ENCODE results near the gene OR52H1. TPM values are rescaled to one million over a fixed set of nuclear protein-coding genes. Genes with fewer than 3 reads are reported as not detected.

Gene OR52H1
- total RNA-seq, 4 donors from 2014 or later: 2.1 to 13.8 (median 2.1) TPM; not detected in 1

DNA sequence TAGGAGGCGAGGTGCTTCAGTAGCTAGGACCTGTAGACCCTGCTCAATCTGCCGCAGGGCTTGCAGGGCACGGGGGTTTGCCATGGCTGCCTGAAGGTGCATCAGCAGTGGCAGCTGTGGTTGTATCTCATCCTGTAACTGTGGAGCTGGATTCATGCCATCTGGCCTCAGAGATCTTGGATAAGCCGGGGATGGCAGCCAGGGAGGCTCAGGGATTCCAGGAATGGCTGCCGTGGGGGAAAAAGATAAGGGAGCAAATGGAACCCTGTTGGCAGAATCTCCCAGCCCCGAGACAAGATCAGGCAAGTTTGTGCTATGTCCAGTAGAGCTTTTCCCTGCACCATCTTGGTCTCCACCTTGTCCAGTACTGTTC is 40.4 kb downstream of the OR52H1 start:
- intact Hi-C loops (cut with DNase I; ENCODE audit: low total_unique reads): no loop called here
- Histone ChIP-seq H3K27me3 (no peaks in the 10 kb centered on the region), H3K9me3 (no peaks in the 10 kb centered on the region), H3K36me3 (no peaks in the 10 kb centered on the region), H3K4me3 (no peak overlapping the region), H3K27ac (no peak overlapping the region), H3K4me1 (no peaks in the 10 kb centered on the region)
- no peak for DNase-seq
- TF ChIP-seq CTCF (IDR thresholded peaks at IDR 0.05) (no peak), POLR2A (IDR thresholded peaks at IDR 0.05) (no peak)

GRCh38 chr11:5507177-5507932 is 41.0 kb downstream of the OR52H1 start:
- TF ChIP-seq CTCF (IDR thresholded peaks at IDR 0.05) (no peak), POLR2A (IDR thresholded peaks at IDR 0.05) (no peak)
- intact Hi-C loops (cut with DNase I; ENCODE audit: low total_unique reads): no loop called here

DNA sequence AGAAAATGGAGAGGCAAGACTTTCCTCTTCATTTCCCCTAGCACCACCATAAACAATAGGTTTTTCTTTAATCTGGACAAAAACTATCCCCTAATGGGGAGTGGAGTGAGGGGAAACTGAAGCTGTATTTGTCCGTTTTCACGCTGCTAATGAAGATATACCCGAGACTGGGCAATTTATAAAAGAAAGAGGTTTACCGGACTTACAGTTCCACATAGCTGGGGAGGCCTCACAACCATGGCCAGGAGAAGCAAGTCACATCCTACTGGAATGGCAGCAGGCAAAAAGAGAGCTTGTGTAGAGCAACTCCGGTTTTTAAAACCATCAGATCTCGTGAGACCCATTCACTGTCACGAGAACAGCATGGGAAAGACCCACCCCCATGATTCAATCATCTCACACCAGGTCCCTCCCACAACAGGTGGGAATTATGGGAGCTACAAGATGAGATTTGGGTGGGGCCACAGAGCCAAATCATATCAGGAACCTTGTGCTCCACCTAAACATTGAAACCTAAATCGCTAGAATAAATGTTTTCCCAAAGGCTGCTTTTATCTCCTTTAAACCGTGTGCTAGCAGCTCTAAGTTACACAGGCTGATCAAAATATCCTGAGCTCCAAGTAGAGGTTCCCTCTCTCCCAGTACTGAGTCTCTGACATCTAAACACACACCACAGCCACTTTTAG is 42.8 kb downstream of the OR52H1 start:
- no peak overlapping the region for H3K27ac ChIP-seq
- no peaks in the 10 kb centered on the region for H3K9me3 ChIP-seq
- no peak overlapping the region for H3K4me3 ChIP-seq
- no peak for DNase-seq
- H3K27me3 ChIP-seq: no peaks in the 10 kb centered on the region
- intact Hi-C loops (cut with DNase I; ENCODE audit: low total_unique reads): no loop called here
- H3K36me3 ChIP-seq: no peaks in the 10 kb centered on the region
- TF ChIP-seq CTCF (IDR thresholded peaks at IDR 0.05) (no peak), POLR2A (IDR thresholded peaks at IDR 0.05) (no peak)
- H3K4me1 ChIP-seq: no peaks in the 10 kb centered on the region

More at GRCh38 chr11:5507177-5507932, 41.0 kb downstream of the OR52H1 start:
- Histone ChIP-seq H3K27ac (no peak overlapping the region), H3K9me3 (no peaks in the 10 kb centered on the region), H3K4me3 (no peak overlapping the region), H3K4me1 (no peaks in the 10 kb centered on the region), H3K27me3 (no peaks in the 10 kb centered on the region), H3K36me3 (no peaks in the 10 kb centered on the region)
- DNase-seq: no peak

GRCh38 chr11:5504403-5504921 is 43.9 kb downstream of the OR52H1 start:
- Histone ChIP-seq H3K4me1 (no peaks in the 10 kb centered on the region), H3K4me3 (no peak overlapping the region), H3K27ac (no peak overlapping the region), H3K36me3 (no peaks in the 10 kb centered on the region), H3K27me3 (no peaks in the 10 kb centered on the region), H3K9me3 (no peaks in the 10 kb centered on the region)
- intact Hi-C loops (cut with DNase I; ENCODE audit: low total_unique reads): no loop called here
- TF ChIP-seq POLR2A (IDR thresholded peaks at IDR 0.05): no peak
- no peak for TF ChIP-seq CTCF (IDR thresholded peaks at IDR 0.05)
- no peak for DNase-seq

- H3K4me3 ChIP-seq: no peak overlapping the region
- no peaks in the 10 kb centered on the region for H3K36me3 ChIP-seq
- no peaks in the 10 kb centered on the region for H3K9me3 ChIP-seq
- no peaks in the 10 kb centered on the region for H3K27me3 ChIP-seq
- intact Hi-C loops (cut with DNase I; ENCODE audit: low total_unique reads): no loop called here
- DNase-seq: no peak
- H3K27ac ChIP-seq: no peak overlapping the region
- TF ChIP-seq CTCF (IDR thresholded peaks at IDR 0.05) (no peak), POLR2A (IDR thresholded peaks at IDR 0.05) (no peak)
- no peaks in the 10 kb centered on the region for H3K4me1 ChIP-seq
Measured at GRCh38 chr11:5500393-5500801, 47.9 kb downstream of the OR52H1 start.

All from uterus (tissue), 4 donors.